ENCODE data around the gene GALNT6.
A peak's percentile ranks its signal among the peaks of the same experiment; 100 is the strongest.

DNA sequence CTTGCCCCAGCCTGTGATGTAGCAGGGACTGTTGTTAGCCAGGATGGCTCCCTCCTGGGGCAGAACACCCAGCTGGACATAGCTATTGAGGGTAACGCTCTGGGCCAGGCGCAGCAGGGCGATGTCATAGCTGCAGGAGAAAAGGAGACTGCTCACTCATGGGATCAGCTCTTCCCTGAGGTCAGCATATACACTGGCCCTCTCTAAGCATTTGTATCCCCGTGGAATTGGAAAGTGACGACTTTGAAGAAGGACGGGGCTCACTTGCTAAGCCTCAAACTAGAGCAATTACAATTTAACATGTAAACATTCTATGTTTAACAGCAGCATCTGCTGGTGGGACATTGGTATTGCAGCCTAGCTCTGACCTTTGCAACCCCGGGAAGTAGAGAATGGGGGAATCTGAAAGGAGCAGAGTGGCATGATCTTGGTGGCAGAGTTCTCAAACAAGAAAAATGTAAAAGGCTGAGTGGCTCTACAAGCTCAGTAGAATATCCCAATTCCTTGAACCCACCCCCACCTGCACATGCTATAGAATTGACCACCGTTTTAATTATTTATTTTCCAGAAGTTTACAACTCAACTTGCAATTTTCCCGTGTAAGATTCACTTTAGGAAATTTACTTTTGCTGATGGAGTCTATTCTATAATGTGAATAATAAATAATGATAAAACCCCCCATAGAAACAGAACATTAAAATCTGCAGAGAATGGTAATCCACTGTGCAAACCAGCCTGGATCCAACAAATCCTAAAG, 49.8 kb downstream of the GALNT6 start:
- TF ChIP-seq, protein P1, sequence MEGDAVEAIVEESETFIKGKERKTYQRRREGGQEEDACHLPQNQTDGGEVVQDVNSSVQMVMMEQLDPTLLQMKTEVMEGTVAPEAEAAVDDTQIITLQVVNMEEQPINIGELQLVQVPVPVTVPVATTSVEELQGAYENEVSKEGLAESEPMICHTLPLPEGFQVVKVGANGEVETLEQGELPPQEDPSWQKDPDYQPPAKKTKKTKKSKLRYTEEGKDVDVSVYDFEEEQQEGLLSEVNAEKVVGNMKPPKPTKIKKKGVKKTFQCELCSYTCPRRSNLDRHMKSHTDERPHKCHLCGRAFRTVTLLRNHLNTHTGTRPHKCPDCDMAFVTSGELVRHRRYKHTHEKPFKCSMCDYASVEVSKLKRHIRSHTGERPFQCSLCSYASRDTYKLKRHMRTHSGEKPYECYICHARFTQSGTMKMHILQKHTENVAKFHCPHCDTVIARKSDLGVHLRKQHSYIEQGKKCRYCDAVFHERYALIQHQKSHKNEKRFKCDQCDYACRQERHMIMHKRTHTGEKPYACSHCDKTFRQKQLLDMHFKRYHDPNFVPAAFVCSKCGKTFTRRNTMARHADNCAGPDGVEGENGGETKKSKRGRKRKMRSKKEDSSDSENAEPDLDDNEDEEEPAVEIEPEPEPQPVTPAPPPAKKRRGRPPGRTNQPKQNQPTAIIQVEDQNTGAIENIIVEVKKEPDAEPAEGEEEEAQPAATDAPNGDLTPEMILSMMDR (IDR thresholded peaks at IDR 0.05) = peak; percentile 99
- TF ChIP-seq ZFX (IDR thresholded peaks at IDR 0.05; ENCODE audit: borderline replicate concordance) = no peak
